Measurements from ENCODE around the gene EMILIN2. TPM values are rescaled to one million over a fixed set of nuclear protein-coding genes. Genes with fewer than 3 reads are reported as not detected.

EMILIN2 gene
- total RNA-seq, 3 donors from 2014 or later, result 19.2 to 22.3 (median 21.5) TPM

- H3K27me3 Mint-ChIP-seq (ENCODE audit: low read depth), result no peaks in the 10 kb centered on the region
- no peaks in the 10 kb centered on the region for H3K9me3 Mint-ChIP-seq
- peaks cover 16% of the 10 kb centered on the region for H3K4me1 Mint-ChIP-seq (ENCODE audit: low read depth)
- ATAC-seq (no peak), DNase-seq (no peak)
- H3K36me3 Mint-ChIP-seq (ENCODE audit: insufficient read depth), result peaks cover 46% of the 10 kb centered on the region
- no peak overlapping the region for H3K4me3 Mint-ChIP-seq
Measured at GRCh38 chr18:2917259-2918047, 70.6 kb downstream of the EMILIN2 start.

DNA sequence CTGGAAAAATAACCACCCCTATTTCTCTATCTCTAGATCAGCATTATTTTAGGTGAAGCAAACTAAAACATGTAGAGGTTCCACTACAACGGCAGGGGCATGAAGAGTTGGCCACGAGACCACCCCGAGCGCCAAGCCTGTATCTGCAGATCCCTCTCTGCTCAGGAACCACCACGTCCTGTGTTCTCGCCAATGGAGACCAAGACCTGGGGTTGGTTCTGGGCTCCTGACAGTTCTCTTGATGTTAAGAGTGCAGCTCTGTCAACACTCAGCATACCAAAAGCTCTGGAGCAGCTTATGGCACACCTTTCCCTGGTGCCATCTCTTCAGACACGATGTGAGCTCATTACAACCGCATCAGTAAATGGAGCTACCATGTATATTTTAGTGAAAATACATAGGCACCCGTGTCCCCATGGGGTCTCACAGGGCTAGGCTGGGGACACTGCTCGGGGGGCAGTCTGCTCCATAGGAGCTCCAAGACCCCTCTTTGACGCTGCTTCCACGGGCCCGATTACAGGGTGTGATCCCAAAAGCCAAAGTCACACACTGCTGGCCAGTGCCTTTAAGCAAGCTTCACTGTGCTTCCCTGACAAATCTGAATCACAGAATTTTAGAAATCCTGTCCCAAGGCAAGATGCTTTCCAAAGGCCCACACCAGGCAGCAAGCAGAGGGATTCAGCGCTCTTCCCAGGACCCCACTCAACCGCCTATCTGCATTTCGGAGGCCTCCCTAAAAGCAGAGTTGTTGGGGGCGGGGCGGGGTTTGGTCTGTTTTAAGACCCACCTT is 72.2 kb downstream of the EMILIN2 start:
- Mint-ChIP-seq H3K4me1 (ENCODE audit: low read depth) (peaks cover 16% of the 10 kb centered on the region), H3K9me3 (no peaks in the 10 kb centered on the region), H3K27me3 (ENCODE audit: low read depth) (no peaks in the 10 kb centered on the region), H3K4me3 (no peak overlapping the region), H3K36me3 (ENCODE audit: insufficient read depth) (peaks cover 44% of the 10 kb centered on the region)
- ATAC-seq, result no peak
- DNase-seq, result no peak

GRCh38 chr18:2919600-2919999 is 72.8 kb downstream of the EMILIN2 start:
- no peaks in the 10 kb centered on the region for H3K9me3 Mint-ChIP-seq
- peaks cover 16% of the 10 kb centered on the region for H3K4me1 Mint-ChIP-seq (ENCODE audit: low read depth)
- no peaks in the 10 kb centered on the region for H3K27me3 Mint-ChIP-seq (ENCODE audit: low read depth)
- DNase-seq (no peak), ATAC-seq (no peak)
- no peak overlapping the region for H3K4me3 Mint-ChIP-seq
- peaks cover 50% of the 10 kb centered on the region for H3K36me3 Mint-ChIP-seq (ENCODE audit: insufficient read depth)

- Mint-ChIP-seq H3K4me3 (no peak overlapping the region), H3K36me3 (ENCODE audit: insufficient read depth) (peaks cover 54% of the 10 kb centered on the region), H3K27me3 (ENCODE audit: low read depth) (no peaks in the 10 kb centered on the region), H3K4me1 (ENCODE audit: low read depth) (peaks cover 16% of the 10 kb centered on the region), H3K9me3 (no peaks in the 10 kb centered on the region)
- ATAC-seq (no peak), DNase-seq (no peak)
Measured at GRCh38 chr18:2920027-2920426, 73.2 kb downstream of the EMILIN2 start.

DNA sequence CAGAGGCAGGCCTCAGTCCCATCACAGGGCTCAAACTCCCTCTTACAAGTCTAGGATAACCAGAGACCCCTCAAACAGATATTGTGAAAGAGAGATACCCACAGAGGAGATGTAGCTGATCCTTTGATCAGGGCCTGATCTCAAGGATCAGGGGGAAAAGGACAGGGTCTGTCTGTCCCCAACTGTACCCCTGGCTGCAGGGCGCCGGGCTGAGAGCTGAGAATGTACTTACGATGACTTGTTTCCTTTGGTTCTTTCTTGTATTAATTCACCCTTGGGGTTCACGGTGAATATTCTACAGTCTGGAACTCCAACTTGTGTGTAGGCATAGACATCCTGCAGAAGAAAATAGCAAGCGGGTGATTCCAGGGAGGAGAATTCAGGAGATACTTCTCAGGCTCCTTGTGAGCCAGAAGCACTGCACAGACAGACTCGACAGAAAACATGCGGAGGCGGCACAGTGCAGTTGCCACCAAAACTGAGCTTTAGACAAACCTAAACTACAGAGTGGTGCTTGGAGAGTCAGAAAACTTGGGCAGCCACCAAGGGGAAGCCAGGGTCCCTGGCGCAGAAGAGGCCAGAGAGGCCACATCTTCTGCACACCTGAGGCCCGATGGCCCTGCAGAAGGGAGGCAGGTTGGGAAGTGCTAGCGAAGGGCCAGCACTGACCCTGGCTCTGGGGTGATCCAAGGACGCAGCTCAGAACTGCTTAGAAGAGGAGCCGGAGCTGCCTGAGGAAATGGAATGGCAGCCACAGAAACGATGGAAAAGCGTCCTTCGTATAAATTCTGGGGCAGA is 73.9 kb downstream of the EMILIN2 start:
- H3K4me1 Mint-ChIP-seq (ENCODE audit: low read depth), result peaks cover 16% of the 10 kb centered on the region

GRCh38 chr18:2921778-2922177 is 75.0 kb downstream of the EMILIN2 start:
- H3K27me3 Mint-ChIP-seq (ENCODE audit: low read depth), result no peaks in the 10 kb centered on the region
- DNase-seq, result no peak
- H3K36me3 Mint-ChIP-seq (ENCODE audit: insufficient read depth), result peaks cover 54% of the 10 kb centered on the region
- ATAC-seq, result no peak
- H3K4me1 Mint-ChIP-seq (ENCODE audit: low read depth), result peaks cover 13% of the 10 kb centered on the region
- no peak overlapping the region for H3K4me3 Mint-ChIP-seq
- no peaks in the 10 kb centered on the region for H3K9me3 Mint-ChIP-seq

More for the DNA sequence above, 73.9 kb downstream of the EMILIN2 start:
- H3K9me3 Mint-ChIP-seq, result no peaks in the 10 kb centered on the region
- no peaks in the 10 kb centered on the region for H3K27me3 Mint-ChIP-seq (ENCODE audit: low read depth)
- H3K36me3 Mint-ChIP-seq (ENCODE audit: insufficient read depth), result peaks cover 58% of the 10 kb centered on the region
- DNase-seq, result no peak
- no peak for ATAC-seq
- no peak overlapping the region for H3K4me3 Mint-ChIP-seq

DNA sequence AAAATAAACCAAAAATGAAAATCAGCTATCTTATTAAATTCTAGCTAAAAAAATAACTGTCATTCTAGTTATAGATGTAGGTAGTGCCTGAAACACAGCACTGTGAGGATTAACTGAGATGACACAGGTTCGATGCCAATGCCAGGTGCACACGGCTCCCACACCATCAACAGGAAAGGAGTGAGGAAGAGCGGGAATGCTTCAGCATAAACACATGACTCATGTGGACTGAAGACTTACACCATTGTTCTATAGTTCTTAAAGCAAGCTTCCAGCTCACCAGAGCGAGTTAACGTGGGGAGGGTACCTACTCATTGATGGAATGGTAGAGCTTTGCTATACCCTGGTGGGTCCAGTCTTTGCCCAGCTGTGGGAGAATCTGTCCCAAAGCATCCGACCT is 76.7 kb downstream of the EMILIN2 start:
- no peak overlapping the region for H3K4me3 Mint-ChIP-seq
- no peaks in the 10 kb centered on the region for H3K27me3 Mint-ChIP-seq (ENCODE audit: low read depth)
- ATAC-seq, result no peak

DNA sequence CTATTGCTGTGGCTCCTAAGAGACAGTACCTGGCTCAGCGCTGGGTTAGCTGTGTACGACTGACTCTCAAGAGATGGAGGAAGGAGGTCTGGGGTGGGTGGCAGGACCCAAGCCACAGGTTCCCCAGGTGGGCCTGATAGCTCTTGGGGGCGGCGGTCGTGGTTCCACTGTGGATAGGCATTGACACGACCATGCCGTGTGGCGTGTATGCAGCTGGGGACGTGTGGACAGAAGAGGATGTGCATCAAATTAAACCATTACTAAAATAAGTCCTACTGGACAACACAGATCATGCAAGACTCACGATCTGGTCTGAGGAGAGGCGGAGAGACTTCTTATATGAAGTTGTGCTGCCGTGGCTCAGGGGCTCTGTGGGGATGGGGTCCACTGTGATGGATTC is 78.1 kb downstream of the EMILIN2 start:
- Mint-ChIP-seq H3K36me3 (ENCODE audit: insufficient read depth) (peaks cover 58% of the 10 kb centered on the region), H3K9me3 (no peaks in the 10 kb centered on the region), H3K4me1 (ENCODE audit: low read depth) (no peaks in the 10 kb centered on the region), H3K27me3 (ENCODE audit: low read depth) (no peaks in the 10 kb centered on the region), H3K4me3 (no peak overlapping the region)
- ATAC-seq, result no peak
- DNase-seq, result no peak

More for the DNA sequence above, 76.7 kb downstream of the EMILIN2 start:
- H3K36me3 Mint-ChIP-seq (ENCODE audit: insufficient read depth), result peaks cover 59% of the 10 kb centered on the region
- H3K4me1 Mint-ChIP-seq (ENCODE audit: low read depth), result no peaks in the 10 kb centered on the region
- H3K9me3 Mint-ChIP-seq, result no peaks in the 10 kb centered on the region
- DNase-seq, result no peak

- H3K36me3 Mint-ChIP-seq (ENCODE audit: insufficient read depth), result peaks cover 50% of the 10 kb centered on the region
- no peaks in the 10 kb centered on the region for H3K27me3 Mint-ChIP-seq (ENCODE audit: low read depth)
Measured at GRCh38 chr18:2926528-2926927, 79.7 kb downstream of the EMILIN2 start.

DNA sequence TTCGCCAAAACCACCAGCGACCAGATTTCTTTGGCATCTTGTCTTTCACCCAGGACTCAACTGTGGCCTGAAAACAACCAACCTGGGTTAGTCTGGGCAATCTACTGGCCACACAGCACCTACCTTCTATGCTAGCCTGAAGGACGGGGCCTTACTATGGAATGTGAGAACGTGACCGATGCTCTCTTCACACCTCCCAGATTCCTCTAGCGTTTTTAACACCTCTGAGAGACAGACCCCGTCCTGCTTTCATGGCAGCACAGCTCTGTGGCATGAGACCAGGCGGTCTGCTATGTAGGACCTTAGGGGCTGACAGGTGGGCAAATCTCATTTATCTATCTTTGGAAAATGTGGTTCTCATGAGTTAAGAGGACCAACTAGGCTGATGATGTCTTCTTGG is 80.9 kb downstream of the EMILIN2 start:
- DNase-seq, result no peak
- Mint-ChIP-seq H3K27me3 (ENCODE audit: low read depth) (no peaks in the 10 kb centered on the region), H3K36me3 (ENCODE audit: insufficient read depth) (peaks cover 53% of the 10 kb centered on the region), H3K4me1 (ENCODE audit: low read depth) (peaks cover 6% of the 10 kb centered on the region), H3K4me3 (no peak overlapping the region), H3K9me3 (no peaks in the 10 kb centered on the region)
- no peak for ATAC-seq

More at GRCh38 chr18:2926528-2926927, 79.7 kb downstream of the EMILIN2 start:
- H3K4me3 Mint-ChIP-seq, result no peak overlapping the region
- ATAC-seq (no peak), DNase-seq (no peak)
- H3K4me1 Mint-ChIP-seq (ENCODE audit: low read depth), result no peaks in the 10 kb centered on the region
- H3K9me3 Mint-ChIP-seq, result no peaks in the 10 kb centered on the region

- peak; percentile 62 to 64 for ATAC-seq
- Mint-ChIP-seq H3K4me1 (ENCODE audit: low read depth) (peaks cover 31% of the 10 kb centered on the region), H3K4me3 (peak overlapping the region; percentile 2), H3K27me3 (ENCODE audit: low read depth) (no peaks in the 10 kb centered on the region), H3K9me3 (no peaks in the 10 kb centered on the region), H3K36me3 (ENCODE audit: insufficient read depth) (peaks cover 39% of the 10 kb centered on the region)
- DNase-seq, result no peak
Measured at GRCh38 chr18:2932247-2933181, 85.7 kb downstream of the EMILIN2 start.

DNA sequence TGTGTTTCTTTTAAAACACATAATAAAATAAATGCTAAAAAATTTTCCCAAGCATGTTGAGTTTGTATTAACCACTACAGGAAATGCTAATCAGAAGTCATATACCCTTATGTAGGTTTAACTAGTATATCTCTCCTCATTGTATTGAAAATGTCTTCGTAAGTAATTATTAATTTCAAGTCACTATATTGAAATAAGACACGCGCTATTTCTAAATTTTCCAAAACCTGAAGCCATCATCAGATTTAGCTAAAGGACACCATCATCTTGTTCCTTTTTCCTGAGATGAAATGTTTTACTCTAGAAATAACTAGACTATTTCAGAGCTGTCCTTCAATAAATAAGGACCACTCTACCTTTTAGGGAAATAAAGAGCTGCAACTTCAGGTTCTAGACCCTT is 87.2 kb downstream of the EMILIN2 start:
- no peak overlapping the region for H3K4me3 Mint-ChIP-seq
- peaks cover 31% of the 10 kb centered on the region for H3K4me1 Mint-ChIP-seq (ENCODE audit: low read depth)
- peaks cover 33% of the 10 kb centered on the region for H3K36me3 Mint-ChIP-seq (ENCODE audit: insufficient read depth)
- H3K9me3 Mint-ChIP-seq, result no peaks in the 10 kb centered on the region
- ATAC-seq (no peak), DNase-seq (no peak)
- no peaks in the 10 kb centered on the region for H3K27me3 Mint-ChIP-seq (ENCODE audit: low read depth)

- Mint-ChIP-seq H3K4me3 (no peak overlapping the region), H3K36me3 (ENCODE audit: insufficient read depth) (peaks cover 23% of the 10 kb centered on the region), H3K4me1 (ENCODE audit: low read depth) (peaks cover 36% of the 10 kb centered on the region), H3K27me3 (ENCODE audit: low read depth) (no peaks in the 10 kb centered on the region), H3K9me3 (no peaks in the 10 kb centered on the region)
- DNase-seq, result no peak
- peak; percentile 28 to 33 for ATAC-seq
Measured at GRCh38 chr18:2935438-2936192, 88.8 kb downstream of the EMILIN2 start.

Measured in activated T-cell treated with anti-CD3 and anti-CD28 coated beads, Interleukin-2, amount 50 U/mL, for 4 hours (primary cell).